H9 (cell line): ENCODE measurements around the gene TCF4. TPM values are rescaled to one million over a fixed set of nuclear protein-coding genes. Genes with fewer than 3 reads are reported as not detected.

Experiments
- DNase-seq: peaks from one replicate; pipeline ENCODE4 v3.0.0-alpha.2; 2017
- H2AFZ ChIP-seq: one replicate; pipeline ENCODE4 v1.6.1; 2013; ENCODE audit warnings: mild to moderate bottlenecking, low read length, control low read depth, moderate library complexity
- H2AK5ac ChIP-seq: 2 replicates; pipeline ENCODE4 v1.6.1; 2013; ENCODE audit warnings: low read length, control low read depth, mixed read lengths; ENCODE audit not compliant: insufficient read length
- H2BK120ac ChIP-seq: one replicate; pipeline ENCODE4 v1.6.1; 2013; ENCODE audit warnings: low read depth, mild to moderate bottlenecking, low read length, control low read depth, inconsistent platforms; ENCODE audit not compliant: poor library complexity, severe bottlenecking
- H2BK12ac ChIP-seq: 2 replicates; pipeline ENCODE4 v1.6.1; 2013; ENCODE audit warnings: low read length, control low read depth, mixed read lengths, low read depth; ENCODE audit not compliant: insufficient read length
- H2BK15ac ChIP-seq: 2 replicates; pipeline ENCODE4 v1.6.1; 2013; ENCODE audit warnings: low read depth, low read length, control low read depth
- H2BK20ac ChIP-seq: one replicate; pipeline ENCODE4 v1.6.1; 2013; ENCODE audit warnings: low read depth, mild to moderate bottlenecking, low read length, control low read depth, inconsistent platforms; ENCODE audit not compliant: poor library complexity, severe bottlenecking
- H2BK5ac ChIP-seq: 2 replicates; pipeline ENCODE4 v1.6.1; 2013; ENCODE audit warnings: low read length, control low read depth, mixed read lengths; ENCODE audit not compliant: insufficient read length
- H3K14ac ChIP-seq: 2 replicates; pipeline ENCODE4 v1.6.1; 2013; ENCODE audit warnings: low read length, control low read depth; ENCODE audit not compliant: insufficient read depth
- H3K18ac ChIP-seq: 2 replicates; pipeline ENCODE4 v1.6.1; 2013; ENCODE audit warnings: low read depth, mild to moderate bottlenecking, mixed read lengths, low read length, control low read depth; ENCODE audit not compliant: insufficient read length
- H3K23ac ChIP-seq: 2 replicates; pipeline ENCODE4 v1.6.1; 2013; ENCODE audit warnings: low read length, control low read depth, mixed read lengths, low read depth; ENCODE audit not compliant: insufficient read length
- H3K23me2 ChIP-seq: 2 replicates; pipeline ENCODE4 v1.6.1; 2013; ENCODE audit warnings: low read depth, mild to moderate bottlenecking, mixed read lengths, low read length, control low read depth; ENCODE audit not compliant: insufficient read length, poor library complexity, severe bottlenecking
- H3K27ac ChIP-seq: 2 replicates; pipeline ENCODE4 v1.5.1; 2013; ENCODE audit warnings: low read length, control low read depth, mixed read lengths, low read depth; ENCODE audit not compliant: insufficient read length
- H3K27me3 ChIP-seq: 2 replicates; pipeline ENCODE4 v1.6.1; 2013; ENCODE audit warnings: low read length, control low read depth, inconsistent platforms; ENCODE audit not compliant: insufficient read depth
- H3K4ac ChIP-seq: 2 replicates; pipeline ENCODE4 v1.6.1; 2013; ENCODE audit warnings: low read depth, mild to moderate bottlenecking, control low read depth, inconsistent platforms, low read length, moderate library complexity
- H3K4me1 ChIP-seq: 2 replicates; pipeline ENCODE4 v1.6.1; 2013; ENCODE audit warnings: low read length, control low read depth, inconsistent platforms; ENCODE audit not compliant: insufficient read depth
- H3K4me2 ChIP-seq: 2 replicates; pipeline ENCODE4 v1.6.1; 2013; ENCODE audit warnings: low read length, control low read depth, mixed read lengths; ENCODE audit not compliant: insufficient read length, insufficient read depth
- H3K56ac ChIP-seq: 2 replicates; pipeline ENCODE4 v1.6.1; 2013; ENCODE audit warnings: low read depth, mild to moderate bottlenecking, mixed read lengths, low read length, control low read depth; ENCODE audit not compliant: insufficient read length
- H3K79me1 ChIP-seq: 2 replicates; pipeline ENCODE4 v1.6.1; 2013; ENCODE audit warnings: low read depth, mild to moderate bottlenecking, moderate library complexity, low read length, control low read depth, inconsistent platforms; ENCODE audit not compliant: insufficient read depth, poor library complexity, severe bottlenecking
- H3K79me2 ChIP-seq: 2 replicates; pipeline ENCODE4 v1.6.1; 2013; ENCODE audit warnings: low read length, control low read depth, inconsistent platforms; ENCODE audit not compliant: insufficient read depth
- H3K9ac ChIP-seq: 2 replicates; pipeline ENCODE4 v1.6.1; 2013; ENCODE audit warnings: low read length, control low read depth, mixed read lengths; ENCODE audit not compliant: insufficient read length; ENCODE audit errors: extremely low read depth
- H3K9me3 ChIP-seq: one replicate; pipeline ENCODE4 v1.6.1; 2013; ENCODE audit warnings: low read depth, low read length, inconsistent platforms; ENCODE audit not compliant: control insufficient read depth
- H3T11ph ChIP-seq: one replicate; pipeline ENCODE4 v1.6.1; 2013; ENCODE audit warnings: mild to moderate bottlenecking, low read length, control low read depth, inconsistent platforms
- H4K20me1 ChIP-seq: one replicate; pipeline ENCODE4 v1.6.1; 2013; ENCODE audit not compliant: control insufficient read depth, insufficient read length, insufficient read depth
- H4K5ac ChIP-seq: 2 replicates; pipeline ENCODE4 v1.6.1; 2013; ENCODE audit warnings: low read depth, mild to moderate bottlenecking, mixed read lengths, low read length, control low read depth; ENCODE audit not compliant: insufficient read length
- H4K8ac ChIP-seq: replicated peaks from 2 replicates; pipeline ENCODE4 v1.6.1; 2013; ENCODE audit warnings: low read length, control low read depth, mixed read lengths, low read depth; ENCODE audit not compliant: insufficient read length
- H4K91ac ChIP-seq: 2 replicates; pipeline ENCODE4 v1.6.1; 2013; ENCODE audit warnings: low read depth, mild to moderate bottlenecking, moderate library complexity, mixed read lengths, low read length, control low read depth; ENCODE audit not compliant: insufficient read length
- H3K27ac Mint-ChIP-seq, 3 experiments: 2 replicates in 2 of 3; 3 replicates in 1 of 3; pipeline ENCODE4 v1.8.0; 2020 to 2021; ENCODE audit warnings: mixed read lengths in 3 of 3, mild to moderate bottlenecking in 1 of 3, moderate library complexity in 1 of 3
- H3K27me3 Mint-ChIP-seq: 2 replicates; pipeline ENCODE4 v1.8.0; 2021; ENCODE audit warnings: low read depth, mild to moderate bottlenecking, moderate library complexity, mixed read lengths
- H3K36me3 Mint-ChIP-seq, 3 experiments: 2 replicates in 2 of 3; 3 replicates in 1 of 3; pipeline ENCODE4 v1.8.0; 2020 to 2021; ENCODE audit warnings: low read depth in 3 of 3, mixed read lengths in 3 of 3; ENCODE audit not compliant: insufficient read depth in 1 of 3
- H3K4me1 Mint-ChIP-seq, 2 experiments: 2 replicates each; pipeline ENCODE4 v1.8.0; 2020; ENCODE audit warnings: mixed read lengths in 2 of 2
- H3K4me3 Mint-ChIP-seq, 2 experiments: 2 replicates in 1 of 2; 3 replicates in 1 of 2; pipeline ENCODE4 v1.8.0; 2020 to 2021; ENCODE audit warnings: mild to moderate bottlenecking in 2 of 2, mixed read lengths in 2 of 2, moderate library complexity in 1 of 2
- H3K9me3 Mint-ChIP-seq, 2 experiments: 2 replicates in 1 of 2; 3 replicates in 1 of 2; pipeline ENCODE4 v1.8.0; 2020; ENCODE audit warnings: mild to moderate bottlenecking in 2 of 2, mixed read lengths in 2 of 2, moderate library complexity in 1 of 2
- WGBS: extraction: QIAGEN DNeasy Blood & Tissue Kit; methylation state at CpG from one replicate; pipeline ENCODE4 v1.1.7; 2013; ENCODE audit warnings: missing lambda C conversion rate, low lambda C conversion rate, mixed read lengths; ENCODE audit not compliant: insufficient read length; ENCODE audit errors: extremely low coverage; 5-methylcytosine and 5-hydroxymethylcytosine counted together
- total RNA-seq: library from RNA; stranded (reverse); gene quantifications from 2 replicates; pipeline ENCODE4 v1.2.1, GENCODE V29; 2021
- TF ChIP-seq, protein P1 (sequence below): fragments of 200-600 bp; sonication (generic); conservative IDR thresholded peaks from 3 replicates; pipeline ENCODE4 v1.8.0; 2021; ENCODE audit warnings: antibody characterized with exemption, mild to moderate bottlenecking

The TCF4 gene
- total RNA-seq, 1 experiment from 2014 or later, result 99.4 TPM

DNA sequence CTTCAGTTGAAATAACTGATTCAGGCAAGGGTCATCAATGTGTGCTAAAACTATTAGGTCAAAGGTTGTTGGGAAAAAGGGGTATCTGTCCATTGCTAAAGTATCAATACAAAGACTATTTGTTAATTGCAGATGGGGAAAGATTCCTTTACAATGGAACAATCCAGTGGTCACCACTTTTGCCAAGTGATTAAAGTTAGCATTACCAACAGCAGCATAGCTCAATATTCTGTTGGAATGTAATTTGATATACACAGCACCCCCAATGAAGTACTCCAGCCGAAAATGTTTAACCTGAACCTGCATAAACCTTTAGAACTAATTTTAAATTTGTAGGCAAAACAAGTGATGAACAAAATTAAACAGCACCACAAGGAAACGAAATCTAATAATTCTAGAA is 191.0 kb downstream of the TCF4 start:
- no peak overlapping the region for H3K4me3 Mint-ChIP-seq
- Histone ChIP-seq H3K4me2 (no peak overlapping the region), H4K20me1 (no peaks in the 10 kb centered on the region), H3K9me3 (no peaks in the 10 kb centered on the region), H4K8ac (no peak overlapping the region), H2BK12ac (no peak overlapping the region), H4K91ac (no peak overlapping the region), H3K4ac (no peak overlapping the region), H3K14ac (no peak overlapping the region), H3K27ac (no peak overlapping the region), H2BK20ac (no peak overlapping the region), H3K27me3 (no peaks in the 10 kb centered on the region), H3K23ac (no peak overlapping the region), H2BK120ac (no peak overlapping the region), H3K4me1 (peaks cover 10% of the 10 kb centered on the region), H3K56ac (no peak overlapping the region), H3K9ac (no peak overlapping the region), H2AFZ (no peak overlapping the region), H2BK15ac (no peak overlapping the region), H2BK5ac (no peak overlapping the region), H3T11ph (no peak overlapping the region), H3K23me2 (no peaks in the 10 kb centered on the region), H3K79me1 (peaks cover 8% of the 10 kb centered on the region), H2AK5ac (no peak overlapping the region), H4K5ac (no peak overlapping the region), H3K79me2 (0 out of 2 replicates have a peak, but pooled peaks cover 3% of the 10 kb centered on the region), H3K18ac (no peak overlapping the region)
- H3K9me3 Mint-ChIP-seq, result no peaks in the 10 kb centered on the region
- no peak for DNase-seq
- H3K27me3 Mint-ChIP-seq, result no peaks in the 10 kb centered on the region
- H3K4me1 Mint-ChIP-seq, result peaks cover 43% of the 10 kb centered on the region in 2 experiments
- TF ChIP-seq, protein P1, sequence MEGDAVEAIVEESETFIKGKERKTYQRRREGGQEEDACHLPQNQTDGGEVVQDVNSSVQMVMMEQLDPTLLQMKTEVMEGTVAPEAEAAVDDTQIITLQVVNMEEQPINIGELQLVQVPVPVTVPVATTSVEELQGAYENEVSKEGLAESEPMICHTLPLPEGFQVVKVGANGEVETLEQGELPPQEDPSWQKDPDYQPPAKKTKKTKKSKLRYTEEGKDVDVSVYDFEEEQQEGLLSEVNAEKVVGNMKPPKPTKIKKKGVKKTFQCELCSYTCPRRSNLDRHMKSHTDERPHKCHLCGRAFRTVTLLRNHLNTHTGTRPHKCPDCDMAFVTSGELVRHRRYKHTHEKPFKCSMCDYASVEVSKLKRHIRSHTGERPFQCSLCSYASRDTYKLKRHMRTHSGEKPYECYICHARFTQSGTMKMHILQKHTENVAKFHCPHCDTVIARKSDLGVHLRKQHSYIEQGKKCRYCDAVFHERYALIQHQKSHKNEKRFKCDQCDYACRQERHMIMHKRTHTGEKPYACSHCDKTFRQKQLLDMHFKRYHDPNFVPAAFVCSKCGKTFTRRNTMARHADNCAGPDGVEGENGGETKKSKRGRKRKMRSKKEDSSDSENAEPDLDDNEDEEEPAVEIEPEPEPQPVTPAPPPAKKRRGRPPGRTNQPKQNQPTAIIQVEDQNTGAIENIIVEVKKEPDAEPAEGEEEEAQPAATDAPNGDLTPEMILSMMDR, result no peak
- H3K36me3 Mint-ChIP-seq, result peaks cover 0 to 4% (median 2%) of the 10 kb centered on the region in 3 experiments; a peak in 3 of 7 replicates
- H3K27ac Mint-ChIP-seq, result peak overlapping the region in 2 of 3 experiments; percentile 46 to 89; a peak in 2 of 7 replicates
- WGBS, result no CpG with 5 or more reads among the region's 2 CpGs
